ENCODE results near the gene HSPA12A.
A peak's percentile ranks its signal among the peaks of the same experiment; 100 is the strongest.

HSPA12A gene

DNA sequence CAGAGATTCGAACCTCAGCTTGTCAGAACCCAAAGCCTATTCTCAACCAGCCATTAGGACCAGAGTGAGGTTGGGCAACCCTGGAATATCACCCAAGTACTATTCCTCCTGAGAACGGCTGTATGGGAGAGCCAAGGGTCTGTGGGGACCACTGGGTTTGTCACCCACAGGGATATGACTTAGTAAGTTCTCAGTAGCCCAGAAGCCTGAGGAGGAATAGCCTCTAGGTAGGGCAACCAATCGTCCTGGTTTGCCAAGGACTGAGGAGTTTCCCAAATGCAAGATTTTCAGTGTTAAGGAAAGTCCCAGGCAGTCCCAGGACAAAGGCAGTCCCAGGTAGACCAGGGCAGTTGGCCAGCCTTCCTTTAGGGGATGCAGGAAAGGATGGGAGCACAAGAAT, 74.9 kb downstream of the HSPA12A start:
- no peak for DNase-seq

DNA sequence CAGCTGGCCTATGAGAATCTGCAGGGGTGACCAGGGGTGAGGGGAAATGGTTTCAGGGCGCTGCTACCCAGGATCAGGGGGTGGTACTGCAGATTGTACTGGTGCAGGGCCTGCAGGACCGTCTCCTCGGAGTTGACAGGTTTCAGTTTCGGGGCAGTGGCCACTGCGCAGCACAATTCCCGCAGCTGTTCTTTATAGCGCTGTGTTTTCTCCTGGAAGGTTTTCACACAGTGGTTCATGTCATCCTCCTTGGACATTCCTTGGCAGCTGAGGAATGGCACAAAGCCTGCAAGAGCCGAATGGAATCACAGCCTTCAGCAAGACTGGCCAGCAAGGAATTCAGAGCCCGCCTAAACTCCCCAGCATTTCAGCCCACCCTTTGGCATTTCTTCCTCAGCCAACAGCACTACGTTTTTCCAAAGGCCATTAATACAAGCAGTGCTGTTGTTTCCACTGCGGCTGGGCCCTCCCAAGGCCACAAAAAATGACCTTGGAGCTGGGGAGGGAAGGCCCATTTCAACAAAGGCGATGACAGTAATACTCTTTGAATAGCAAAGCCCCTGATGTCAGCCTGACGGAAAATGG, 76.7 kb downstream of the HSPA12A start:
- no peak for DNase-seq

- no peak for DNase-seq
Observed at GRCh38 chr10:116664631-116665030, 77.7 kb downstream of the HSPA12A start.

DNA sequence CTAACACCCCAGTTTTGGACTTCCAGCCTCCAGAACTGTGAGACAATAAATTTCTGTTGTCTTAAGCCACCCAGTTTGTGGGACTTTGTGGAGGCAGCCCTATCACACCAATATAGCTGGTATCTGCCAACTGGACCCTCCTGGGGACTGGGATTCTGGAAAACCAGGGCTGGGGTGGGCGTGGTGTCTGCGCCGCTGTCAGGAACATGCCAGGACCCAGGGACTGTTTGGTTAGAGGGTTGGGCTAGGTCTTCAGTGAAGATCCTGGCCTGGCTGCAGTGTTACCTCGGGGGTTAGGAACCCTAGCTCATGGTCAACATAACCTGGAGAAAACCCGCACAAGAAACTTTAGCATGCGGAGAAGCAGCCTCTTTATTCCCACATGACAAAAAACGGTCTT, 79.0 kb downstream of the HSPA12A start:
- DNase-seq, result no peak

- DNase-seq, result no peak
Observed at GRCh38 chr10:116660860-116661259, 81.5 kb downstream of the HSPA12A start.

GRCh38 chr10:116659049-116659670, 83.2 kb downstream of the HSPA12A start:
- DNase-seq, result no peak

DNA sequence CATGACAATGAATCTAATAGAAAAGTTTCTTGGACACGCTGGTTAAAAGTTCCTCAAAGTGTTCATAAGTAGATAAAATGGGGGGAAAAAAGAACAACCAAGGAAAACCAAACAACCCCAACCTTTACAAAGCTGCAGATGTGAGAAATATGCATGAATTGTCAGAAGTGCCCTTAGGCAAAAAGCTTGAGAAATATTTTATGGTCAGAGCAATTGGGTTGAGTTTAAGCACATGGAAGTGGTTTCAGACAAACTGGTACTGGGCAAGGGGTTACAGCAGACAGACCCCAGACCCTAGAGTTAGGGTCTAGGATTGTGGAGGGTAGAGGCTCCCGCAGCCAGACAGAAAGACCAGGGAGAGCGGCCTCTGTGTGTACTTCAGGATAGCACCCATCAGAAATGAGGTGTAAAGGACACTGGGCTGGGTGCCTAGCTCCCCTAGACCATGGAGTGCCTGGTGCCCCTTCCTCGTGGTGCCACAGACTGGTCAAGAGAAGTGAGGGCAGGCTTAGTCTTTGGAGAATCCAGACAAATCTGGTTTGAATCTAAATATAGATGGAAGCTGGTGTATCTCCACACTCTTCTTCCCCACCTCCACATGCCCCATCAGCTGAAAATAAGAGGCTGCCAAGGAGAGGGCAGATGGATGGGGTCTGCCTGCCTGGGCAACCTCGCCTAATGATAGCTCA, 84.4 kb downstream of the HSPA12A start:
- DNase-seq, result no peak

DNA sequence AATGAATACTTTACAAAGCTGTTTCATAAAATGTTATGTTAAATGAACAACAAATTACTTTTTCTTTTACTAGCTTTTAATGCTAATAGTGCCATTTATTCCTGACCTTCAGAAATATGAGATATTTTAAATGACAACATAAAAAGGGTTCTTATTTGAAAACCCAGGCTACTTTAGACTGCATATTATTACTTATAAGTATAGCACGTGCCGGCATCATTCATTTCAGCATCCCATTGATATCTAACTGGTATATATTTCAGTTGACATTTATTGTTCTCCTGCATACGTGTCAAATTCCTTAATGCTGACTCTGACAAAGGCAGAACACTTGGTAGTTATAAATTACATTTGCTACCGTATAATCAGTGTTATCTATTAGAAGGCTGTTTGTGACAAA, 86.3 kb downstream of the HSPA12A start:
- no peak for DNase-seq

DNA sequence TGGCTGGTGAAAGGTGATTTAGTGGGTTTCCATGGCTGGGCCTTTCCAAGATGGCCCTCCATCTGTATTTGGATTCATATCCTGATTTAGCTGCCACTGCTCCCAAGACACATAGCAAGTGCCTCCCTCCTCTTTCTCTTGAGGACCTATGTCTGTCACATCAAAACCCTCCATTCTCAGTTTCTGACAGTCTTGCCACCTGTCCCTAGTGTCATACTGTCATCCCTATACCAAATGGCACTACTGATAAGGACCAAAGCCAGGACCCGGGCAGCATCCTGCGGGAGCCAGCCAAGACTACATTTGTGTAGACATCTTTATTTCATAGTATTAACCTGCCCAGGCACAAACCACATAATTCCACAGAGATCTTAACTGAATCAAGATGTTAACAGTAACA, 86.8 kb downstream of the HSPA12A start:
- no peak for DNase-seq

- peak in 1 of 2 donors; percentile 13 for DNase-seq
Observed at GRCh38 chr10:116654816-116655215, 87.5 kb downstream of the HSPA12A start.

- DNase-seq, result no peak
Observed at GRCh38 chr10:116653885-116654284, 88.5 kb downstream of the HSPA12A start.

GRCh38 chr10:116648903-116649302, 93.5 kb downstream of the HSPA12A start:
- no peak for DNase-seq

DNA sequence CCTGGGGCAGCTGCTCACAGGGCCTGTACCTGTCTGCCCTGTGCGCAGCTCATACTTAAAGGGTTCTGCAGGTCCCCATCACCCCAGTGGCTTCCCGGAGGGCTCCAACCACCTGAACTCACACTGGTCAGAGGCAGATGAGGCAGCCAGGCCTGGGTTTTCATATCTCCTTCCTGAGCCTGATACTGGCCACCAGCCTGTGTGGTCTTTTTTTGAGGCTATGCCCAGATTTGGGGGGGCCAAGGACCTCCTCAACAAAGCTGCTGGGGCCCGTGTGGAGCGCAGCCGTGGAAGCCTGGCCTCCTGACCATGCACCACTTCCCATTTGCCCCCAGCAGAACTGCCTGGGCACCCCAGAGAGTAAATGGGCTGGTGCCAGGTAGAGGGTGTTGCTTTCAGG, 95.9 kb downstream of the HSPA12A start:
- no peak for DNase-seq

DNA sequence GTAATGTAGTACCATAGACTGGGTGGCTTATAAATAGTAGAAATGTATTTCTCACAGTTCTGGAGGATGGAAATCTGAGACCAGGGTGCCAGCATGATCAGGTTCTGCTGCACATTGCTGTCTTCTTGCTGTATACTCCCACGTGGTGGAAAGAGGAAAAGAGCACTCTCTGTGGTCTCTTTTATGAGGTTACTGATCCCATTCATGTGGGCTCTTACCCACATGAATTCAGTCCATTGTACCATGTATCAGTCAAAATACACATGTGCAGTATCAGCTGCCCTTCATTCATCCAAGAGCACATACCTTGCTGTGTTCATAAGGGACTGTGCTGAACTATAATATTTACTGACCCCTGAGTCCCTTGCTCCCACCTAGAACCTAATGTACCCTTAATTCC, 104.5 kb downstream of the HSPA12A start:
- no peak for DNase-seq

GRCh38 chr10:116636976-116637375, 105.4 kb downstream of the HSPA12A start:
- DNase-seq, result no peak

DNA sequence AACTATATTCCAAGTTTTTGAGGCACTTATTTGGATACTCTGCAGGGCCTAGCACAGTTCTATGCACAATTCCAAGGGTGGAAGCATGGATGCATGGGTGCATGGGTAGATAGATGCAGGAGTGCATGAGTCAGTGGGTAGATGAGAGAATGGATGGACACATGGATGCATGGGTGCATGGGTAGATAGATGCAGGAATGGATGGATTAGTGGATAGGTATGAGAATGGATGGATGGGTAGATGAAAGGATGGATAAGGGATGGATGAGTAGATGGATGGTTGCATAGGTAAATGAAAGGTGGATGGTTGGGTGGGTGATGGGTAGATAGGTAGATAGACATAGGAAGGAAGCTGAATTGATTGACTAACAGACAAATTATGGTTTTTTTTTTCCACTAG, 106.0 kb downstream of the HSPA12A start:
- DNase-seq, result no peak

GRCh38 chr10:116634126-116634975, 108.0 kb downstream of the HSPA12A start:
- no peak for DNase-seq

- no peak for DNase-seq
Observed at GRCh38 chr10:116633216-116633600, 109.2 kb downstream of the HSPA12A start.

- DNase-seq, result no peak
Observed at GRCh38 chr10:116632596-116633215, 109.7 kb downstream of the HSPA12A start.

GRCh38 chr10:116631871-116632295, 110.5 kb downstream of the HSPA12A start:
- no peak for DNase-seq

DNA sequence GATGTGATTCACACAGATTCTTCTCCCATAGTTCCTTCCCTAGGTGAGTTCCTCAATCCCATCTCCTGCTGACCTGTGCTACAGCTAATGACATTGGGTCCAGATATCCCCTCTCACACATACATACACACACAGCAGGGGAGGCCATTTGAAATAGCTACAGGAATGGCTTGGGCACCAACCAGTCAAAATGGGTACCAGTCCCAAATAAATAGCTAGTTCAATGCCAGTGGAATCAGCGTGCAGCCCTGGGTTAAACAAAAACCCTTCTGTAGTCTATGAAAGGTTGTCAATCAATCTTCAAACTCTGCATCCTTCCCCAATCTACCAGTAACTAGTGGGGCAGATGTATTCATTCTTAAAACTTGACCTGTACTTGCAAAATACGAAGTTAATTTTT, 112.3 kb downstream of the HSPA12A start:
- no peak for DNase-seq

DNA sequence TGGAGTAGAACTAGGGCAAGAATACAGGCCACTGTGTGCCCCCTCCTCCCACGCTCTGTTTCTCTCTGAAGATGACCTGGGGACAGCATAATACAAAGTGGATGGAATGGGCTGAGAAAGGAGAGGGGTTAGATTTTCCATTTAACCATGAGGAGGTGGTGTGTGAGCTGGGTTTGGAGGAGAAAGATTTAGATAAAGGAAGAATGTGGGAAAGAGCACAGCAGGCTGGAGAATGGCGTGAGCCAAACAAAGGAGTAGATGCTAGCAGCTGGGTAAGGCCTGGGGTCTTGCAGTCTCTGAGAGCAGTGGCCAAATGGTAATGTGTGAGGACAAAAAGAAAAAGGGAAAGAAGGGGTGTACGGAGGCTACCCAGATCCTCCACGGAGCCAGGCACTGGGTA, 113.0 kb downstream of the HSPA12A start:
- DNase-seq, result no peak

DNA sequence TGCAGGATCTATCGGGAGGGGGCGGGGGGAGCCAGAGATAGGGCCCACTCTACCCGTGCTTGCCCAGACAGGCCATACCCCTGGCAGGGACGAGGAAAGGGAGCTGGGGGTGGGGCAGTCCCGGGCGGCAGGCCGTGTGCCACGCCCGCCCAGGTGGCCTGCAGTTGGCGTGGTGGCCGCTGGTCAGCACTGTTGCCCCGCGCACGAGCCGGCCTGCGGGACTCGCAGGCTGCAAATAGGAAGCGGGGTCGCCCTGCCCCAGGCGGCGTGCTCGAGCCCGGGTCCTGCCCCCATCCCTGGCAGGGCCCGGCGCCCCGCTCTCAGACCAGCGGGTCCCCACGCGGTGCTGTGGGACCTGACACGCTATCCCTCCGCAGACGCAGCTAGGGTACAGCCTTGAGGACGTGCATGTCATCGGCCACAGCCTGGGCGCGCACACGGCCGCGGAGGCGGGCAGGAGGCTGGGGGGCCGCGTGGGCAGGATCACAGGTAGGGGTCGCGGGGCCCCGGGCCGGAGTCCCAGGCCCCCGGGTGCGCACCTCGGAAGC, 114.9 kb downstream of the HSPA12A start:
- DNase-seq, result no peak

All from inflammatory macrophage treated with lipopolysaccharide for 1 hour (primary cell).